A172 (cell line): Measurements from ENCODE around the gene DMBX1. TPM values are rescaled to one million over a fixed set of nuclear protein-coding genes. Genes with fewer than 3 reads are reported as not detected.

Experiments used
- total RNA-seq: library from RNA; depleted of rRNA; stranded (reverse); fragments of >200 nt; shearing (Covaris generic); gene quantifications from 2 replicates; pipeline ENCODE4 v1.2.3, GENCODE V29; 2014; rRNA removed

The DMBX1 gene
- total RNA-seq, 1 experiment from 2014 or later: 1.3 TPM

Other genes with a start within 250 kb of the DMBX1 start
- 8.5 and 10.5 TPM in 2 replicates for gene RAD54L, start 242.1 kb upstream of the DMBX1 start, total RNA-seq
- 61.4 and 69.7 TPM in 2 replicates for gene LRRC41, start 186.2 kb upstream of the DMBX1 start, total RNA-seq
- 534 and 595 TPM in 2 replicates for gene UQCRH, start 186.1 kb upstream of the DMBX1 start, total RNA-seq
- 5.3 and 7.1 TPM in 2 replicates for gene NSUN4, start 149.0 kb upstream of the DMBX1 start, total RNA-seq
- not detected in 2 replicates for gene FAAH, start 95.5 kb upstream of the DMBX1 start, total RNA-seq
- not detected in 2 replicates for gene KNCN, start 61.8 kb downstream of the DMBX1 start, total RNA-seq
- 26.7 and 32.3 TPM in 2 replicates for gene MKNK1, start 114.4 kb downstream of the DMBX1 start, total RNA-seq
- gene MOB3C, start 127.0 kb downstream of the DMBX1 start, total RNA-seq: 5.8 and 7.9 TPM in 2 replicates
- 106 and 123 TPM in 2 replicates for gene ATPAF1, start 178.5 kb downstream of the DMBX1 start, total RNA-seq
- not detected in 2 replicates for gene TEX38, start 182.0 kb downstream of the DMBX1 start, total RNA-seq
- gene EFCAB14, start 229.3 kb downstream of the DMBX1 start, total RNA-seq: 47.6 and 63.2 TPM in 2 replicates